ENCODE results near the gene ADAMTS4. TPM values are rescaled to one million over a fixed set of nuclear protein-coding genes. Genes with fewer than 3 reads are reported as not detected.

The ADAMTS4 gene
- total RNA-seq, 1 experiment from 2014 or later: 9.1 TPM

GRCh38 chr1:161217831-161218230, 19.0 kb upstream of the ADAMTS4 start (continued):
- TF ChIP-seq USF1 (CRISPR knock-in tag; IDR thresholded peaks at IDR 0.05): no peak
- no peak for TF ChIP-seq KAT7 (CRISPR knock-in tag; IDR thresholded peaks at IDR 0.05; ENCODE audit: borderline replicate concordance)
- no peak for TF ChIP-seq ZNF416 (CRISPR knock-in tag; IDR thresholded peaks at IDR 0.05)
- no peak for TF ChIP-seq SMAD3 (CRISPR knock-in tag; IDR thresholded peaks at IDR 0.05; ENCODE audit: borderline replicate concordance)

- H3K4me1 Mint-ChIP-seq: peaks cover 33% of the 10 kb centered on the region
- TF ChIP-seq OVOL2 (CRISPR knock-in tag; IDR thresholded peaks at IDR 0.05; ENCODE audit: borderline replicate concordance): no peak
- TF ChIP-seq PRRX2 (CRISPR knock-in tag; IDR thresholded peaks at IDR 0.05): no peak
- TF ChIP-seq CDX4 (CRISPR knock-in tag; IDR thresholded peaks at IDR 0.05; ENCODE audit: borderline replicate concordance): no peak
- TF ChIP-seq MXD4 (CRISPR knock-in tag; IDR thresholded peaks at IDR 0.05; ENCODE audit: borderline replicate concordance): no peak
- TF ChIP-seq, protein P1, sequence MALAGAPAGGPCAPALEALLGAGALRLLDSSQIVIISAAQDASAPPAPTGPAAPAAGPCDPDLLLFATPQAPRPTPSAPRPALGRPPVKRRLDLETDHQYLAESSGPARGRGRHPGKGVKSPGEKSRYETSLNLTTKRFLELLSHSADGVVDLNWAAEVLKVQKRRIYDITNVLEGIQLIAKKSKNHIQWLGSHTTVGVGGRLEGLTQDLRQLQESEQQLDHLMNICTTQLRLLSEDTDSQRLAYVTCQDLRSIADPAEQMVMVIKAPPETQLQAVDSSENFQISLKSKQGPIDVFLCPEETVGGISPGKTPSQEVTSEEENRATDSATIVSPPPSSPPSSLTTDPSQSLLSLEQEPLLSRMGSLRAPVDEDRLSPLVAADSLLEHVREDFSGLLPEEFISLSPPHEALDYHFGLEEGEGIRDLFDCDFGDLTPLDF (CRISPR knock-in tag; IDR thresholded peaks at IDR 0.05): no peak
- TF ChIP-seq ESRRA (CRISPR knock-in tag; IDR thresholded peaks at IDR 0.05; ENCODE audit: borderline replicate concordance): no peak
- no peaks in the 10 kb centered on the region for H3K27me3 Mint-ChIP-seq (ENCODE audit: low read depth)
- POLR2A ChIA-PET: interaction anchor here (0.5 to 1.4 kb wide), 2 partner anchors 9 to 164 kb away, joined by 5 to 7 read pairs; partner anchors contain the start of gene TOMM40L
- DNase-seq (ENCODE audit: low spot score) (no peak), ATAC-seq (no peak)
- peaks cover 27% of the 10 kb centered on the region for H3K36me3 Mint-ChIP-seq
- no peak overlapping the region for H3K27ac Mint-ChIP-seq
- CTCF ChIA-PET: interaction anchor here (1.2 to 3.5 kb wide), 4 partner anchors 8 to 89 kb away, joined by 4 to 29 read pairs (median 6); partner anchors contain the start of gene TOMM40L
- H3K9me3 Mint-ChIP-seq: no peaks in the 10 kb centered on the region
- no peak overlapping the region for H3K4me3 Mint-ChIP-seq
These were observed 18.3 kb upstream of the ADAMTS4 start for GRCh38 chr1:161216945-161217712.

- H3K27ac Mint-ChIP-seq: peak within 1 kb of the TSS; percentile 50
- H3K36me3 Mint-ChIP-seq: peaks cover 42% of the 10 kb centered on the region
- peaks cover 34% of the 10 kb centered on the region for H3K4me1 Mint-ChIP-seq
- ChIA-PET POLR2A (no interaction called here), CTCF (interaction anchor here (0.8 to 3.5 kb wide), 2 partner anchors 10 to 91 kb away, joined by 3 to 29 read pairs; partner anchors contain the start of gene TOMM40L)
- H3K4me3 Mint-ChIP-seq: no peak within 1 kb of the TSS
- H3K9me3 Mint-ChIP-seq: no peaks in the 10 kb centered on the region
- TF ChIP-seq NFATC4 (CRISPR knock-in tag; IDR thresholded peaks at IDR 0.05): 0 out of 2 replicates have a peak, but pooled peaks have one; percentile 18
- TF ChIP-seq, protein P2, sequence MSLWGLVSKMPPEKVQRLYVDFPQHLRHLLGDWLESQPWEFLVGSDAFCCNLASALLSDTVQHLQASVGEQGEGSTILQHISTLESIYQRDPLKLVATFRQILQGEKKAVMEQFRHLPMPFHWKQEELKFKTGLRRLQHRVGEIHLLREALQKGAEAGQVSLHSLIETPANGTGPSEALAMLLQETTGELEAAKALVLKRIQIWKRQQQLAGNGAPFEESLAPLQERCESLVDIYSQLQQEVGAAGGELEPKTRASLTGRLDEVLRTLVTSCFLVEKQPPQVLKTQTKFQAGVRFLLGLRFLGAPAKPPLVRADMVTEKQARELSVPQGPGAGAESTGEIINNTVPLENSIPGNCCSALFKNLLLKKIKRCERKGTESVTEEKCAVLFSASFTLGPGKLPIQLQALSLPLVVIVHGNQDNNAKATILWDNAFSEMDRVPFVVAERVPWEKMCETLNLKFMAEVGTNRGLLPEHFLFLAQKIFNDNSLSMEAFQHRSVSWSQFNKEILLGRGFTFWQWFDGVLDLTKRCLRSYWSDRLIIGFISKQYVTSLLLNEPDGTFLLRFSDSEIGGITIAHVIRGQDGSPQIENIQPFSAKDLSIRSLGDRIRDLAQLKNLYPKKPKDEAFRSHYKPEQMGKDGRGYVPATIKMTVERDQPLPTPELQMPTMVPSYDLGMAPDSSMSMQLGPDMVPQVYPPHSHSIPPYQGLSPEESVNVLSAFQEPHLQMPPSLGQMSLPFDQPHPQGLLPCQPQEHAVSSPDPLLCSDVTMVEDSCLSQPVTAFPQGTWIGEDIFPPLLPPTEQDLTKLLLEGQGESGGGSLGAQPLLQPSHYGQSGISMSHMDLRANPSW (CRISPR knock-in tag; conservative IDR thresholded peaks at IDR 0.05; ENCODE audit: low read depth): no peak
- DNase-seq (ENCODE audit: low spot score): no peak
- ATAC-seq: no peak
- H3K27me3 Mint-ChIP-seq (ENCODE audit: low read depth): no peaks in the 10 kb centered on the region; the same call in 1 of the 2 replicates
These were observed 16.2 kb upstream of the ADAMTS4 start, which contains the start of gene FCER1G for GRCh38 chr1:161215076-161215475. FCER1G (plus strand) TSS chr1:161215295; CDS start chr1:161215322, 27 bp downstream.

DNA sequence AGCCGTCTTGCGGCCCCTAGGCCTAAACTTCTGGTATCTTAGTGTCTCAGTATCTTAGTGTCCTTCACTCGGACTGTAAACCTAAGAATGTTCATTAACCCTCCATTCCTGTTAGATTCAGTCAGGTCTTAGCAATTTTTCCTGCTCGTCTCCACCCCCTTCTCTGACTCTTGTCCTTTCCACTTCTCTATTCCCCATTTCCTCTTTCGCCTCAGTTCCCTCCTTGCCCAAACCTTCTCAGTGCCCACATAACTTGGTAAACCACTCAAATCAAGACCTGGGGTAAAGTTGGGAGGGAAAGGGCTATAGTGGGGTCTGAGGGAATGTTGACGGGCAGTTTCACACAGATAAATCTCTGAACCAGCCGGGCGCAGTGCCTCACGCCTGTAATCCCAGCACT, 15.5 kb upstream of the ADAMTS4 start:
- TF ChIP-seq ZBTB43 (CRISPR knock-in tag; IDR thresholded peaks at IDR 0.05): no peak
- TF ChIP-seq ELF4 (CRISPR knock-in tag; IDR thresholded peaks at IDR 0.05; ENCODE audit: low read depth): no peak
- TF ChIP-seq NFE2L1 (CRISPR knock-in tag; IDR thresholded peaks at IDR 0.05): no peak
- Mint-ChIP-seq H3K4me3 (no peak overlapping the region), H3K27ac (no peak overlapping the region), H3K4me1 (peaks cover 32% of the 10 kb centered on the region), H3K9me3 (no peaks in the 10 kb centered on the region), H3K27me3 (ENCODE audit: low read depth) (no peaks in the 10 kb centered on the region; the same call in 1 of the 2 replicates), H3K36me3 (peaks cover 45% of the 10 kb centered on the region)
- ChIA-PET POLR2A (no interaction called here), CTCF (no interaction called here)
- ATAC-seq (no peak), DNase-seq (ENCODE audit: low spot score) (no peak)
